Neuronal stem cell (in vitro differentiated cells): ENCODE measurements around the gene FAM227B.
"Not testable (repeated sequence)": the region's sequence is repeated elsewhere in the genome, so short reads cannot be mapped to it uniquely, and the experiment has no call there.

Source experiments
- DNase-seq: peaks from one replicate; pipeline ENCODE4 v3.0.0-alpha.2; 2013; ENCODE audit warnings: low spot score
- H2AFZ ChIP-seq: one replicate; pipeline ENCODE4 v1.6.1; 2013; ENCODE audit warnings: mild to moderate bottlenecking, low read length, inconsistent platforms
- H2AK5ac ChIP-seq: 2 replicates; pipeline ENCODE4 v1.6.1; 2013; ENCODE audit warnings: low read depth, mild to moderate bottlenecking, inconsistent platforms, low read length, moderate library complexity, mixed read lengths
- H2BK120ac ChIP-seq: 2 replicates; pipeline ENCODE4 v1.6.1; 2013; ENCODE audit warnings: low read depth, mild to moderate bottlenecking, inconsistent platforms, low read length, moderate library complexity, mixed read lengths
- H2BK12ac ChIP-seq: one replicate; pipeline ENCODE4 v1.6.1; 2013; ENCODE audit warnings: low read length, inconsistent platforms
- H2BK15ac ChIP-seq: 2 replicates; pipeline ENCODE4 v1.6.1; 2013; ENCODE audit warnings: mild to moderate bottlenecking, low read length, inconsistent platforms, mixed read lengths
- H2BK5ac ChIP-seq: one replicate; pipeline ENCODE4 v1.6.1; 2013; ENCODE audit warnings: inconsistent platforms, mild to moderate bottlenecking, low read length, moderate library complexity
- H3K14ac ChIP-seq: one replicate; pipeline ENCODE4 v1.6.1; 2013; ENCODE audit warnings: low read length, inconsistent platforms
- H3K18ac ChIP-seq: 2 replicates; pipeline ENCODE4 v1.6.1; 2013; ENCODE audit warnings: low read length, inconsistent platforms
- H3K23ac ChIP-seq: 2 replicates; pipeline ENCODE4 v1.6.1; 2013; ENCODE audit warnings: low read depth, mild to moderate bottlenecking, mixed read lengths, low read length, inconsistent platforms; ENCODE audit not compliant: poor library complexity
- H3K27ac ChIP-seq: replicated peaks from 3 replicates; pipeline ENCODE4 v1.5.1; 2013; ENCODE audit warnings: low read length, inconsistent platforms
- H3K27me3 ChIP-seq, 3 experiments: 2 replicates each; pipeline ENCODE4 v1.6.1; 2013; ENCODE audit warnings: low read length in 3 of 3, mild to moderate bottlenecking in 2 of 3, inconsistent platforms in 1 of 3, low read depth in 1 of 3, mixed read lengths in 1 of 3, moderate library complexity in 1 of 3; ENCODE audit not compliant: control insufficient read depth in 3 of 3, insufficient read depth in 3 of 3
- H3K36me3 ChIP-seq, 2 donors: replicated peaks in 1 of 2; 2 replicates each; pipeline ENCODE4 v1.6.1; 2013; ENCODE audit warnings: low read length in 2 of 2; ENCODE audit not compliant: control insufficient read depth in 2 of 2, insufficient read depth in 2 of 2
- H3K4ac ChIP-seq: 2 replicates; pipeline ENCODE4 v1.6.1; 2013; ENCODE audit warnings: inconsistent platforms, mild to moderate bottlenecking, low read length, moderate library complexity
- H3K4me1 ChIP-seq, 2 donors: 1 replicate in 1 of 2; 2 replicates in 1 of 2; pipeline ENCODE4 v1.6.1; 2013; ENCODE audit warnings: low read length in 2 of 2, low read depth in 1 of 2; ENCODE audit not compliant: control insufficient read depth in 2 of 2, insufficient read depth in 1 of 2
- H3K4me2 ChIP-seq: one replicate; pipeline ENCODE4 v1.6.1; 2013; ENCODE audit warnings: mild to moderate bottlenecking, low read length, inconsistent platforms; ENCODE audit not compliant: insufficient read depth, poor library complexity, severe bottlenecking
- H3K4me3 ChIP-seq, 2 donors: 2 replicates each; pipeline ENCODE4 v1.5.1; 2013; ENCODE audit warnings: low read length in 2 of 2, mild to moderate bottlenecking in 2 of 2, inconsistent platforms in 1 of 2, moderate library complexity in 1 of 2
- H3K79me1 ChIP-seq: one replicate; pipeline ENCODE4 v1.6.1; 2013; ENCODE audit warnings: low read depth, mild to moderate bottlenecking, inconsistent platforms, low read length, moderate library complexity
- H3K9ac ChIP-seq: one replicate; pipeline ENCODE4 v1.6.1; 2013; ENCODE audit warnings: mild to moderate bottlenecking, low read depth, low read length, inconsistent platforms; ENCODE audit not compliant: poor library complexity
- H3K9me3 ChIP-seq, 2 donors: replicated peaks in 1 of 2; 2 replicates each; pipeline versions ENCODE3 to v1.6.1; 2013; ENCODE audit warnings: low read length in 2 of 2, mild to moderate bottlenecking in 2 of 2, inconsistent platforms in 1 of 2, low read depth in 1 of 2, mixed read lengths in 1 of 2, moderate library complexity in 1 of 2; ENCODE audit not compliant: control insufficient read depth in 2 of 2, insufficient read depth in 1 of 2
- H4K8ac ChIP-seq: one replicate; pipeline ENCODE4 v1.6.1; 2013; ENCODE audit warnings: low read depth, mild to moderate bottlenecking, inconsistent platforms, low read length, moderate library complexity
- H4K91ac ChIP-seq: one replicate; pipeline ENCODE4 v1.6.1; 2013; ENCODE audit warnings: low read length, low read depth, mild to moderate bottlenecking, inconsistent platforms; ENCODE audit not compliant: poor library complexity
- WGBS, 2 donors: extraction: QIAGEN DNeasy Blood & Tissue Kit; methylation state at CpG; one replicate each; pipeline ENCODE4 v1.1.7; 2013; ENCODE audit warnings: missing lambda C conversion rate in 2 of 2, mixed read lengths in 1 of 2; ENCODE audit not compliant: insufficient read length in 2 of 2, insufficient replicate concordance in 1 of 2; ENCODE audit errors: extremely low coverage in 2 of 2; 5-methylcytosine and 5-hydroxymethylcytosine counted together

The FAM227B gene

GRCh38 chr15:49490966-49491365, 129.7 kb downstream of the FAM227B start:
- H2BK15ac ChIP-seq = no peak overlapping the region
- no peaks in the 10 kb centered on the region for H3K4me1 ChIP-seq
- no peak overlapping the region for H2BK5ac ChIP-seq
- no peak overlapping the region for H3K9ac ChIP-seq
- no peak overlapping the region for H3K18ac ChIP-seq
- H2BK12ac ChIP-seq = no peak overlapping the region
- no peak overlapping the region for H3K23ac ChIP-seq
- H3K36me3 ChIP-seq = no peaks in the 10 kb centered on the region
- no peak overlapping the region for H2AFZ ChIP-seq
- H3K14ac ChIP-seq = no peak overlapping the region
- no peaks in the 10 kb centered on the region for H3K9me3 ChIP-seq
- no peak overlapping the region for H3K4me2 ChIP-seq
- no peak overlapping the region for H2BK120ac ChIP-seq
- H3K27me3 ChIP-seq = no peaks in the 10 kb centered on the region
- no peak overlapping the region for H4K91ac ChIP-seq
- H3K4me3 ChIP-seq = no peak overlapping the region
- H3K4ac ChIP-seq = no peak overlapping the region
- no peak overlapping the region for H4K8ac ChIP-seq
- no peaks in the 10 kb centered on the region for H3K79me1 ChIP-seq
- H2AK5ac ChIP-seq = no peak overlapping the region
- no peak overlapping the region for H3K27ac ChIP-seq
- WGBS, 2 donors = no CpG with 5 or more reads among the region's 1 CpG
- no peak for DNase-seq

- not testable (repeated sequence) for H3K4me3 ChIP-seq, H2BK15ac ChIP-seq, H3K4ac ChIP-seq, H3K14ac ChIP-seq, H3K18ac ChIP-seq, H2BK120ac ChIP-seq, H3K27ac ChIP-seq, H3K4me1 ChIP-seq, H3K4me2 ChIP-seq, H3K9me3 ChIP-seq, H3K79me1 ChIP-seq, H2AK5ac ChIP-seq, H2BK12ac ChIP-seq, H2BK5ac ChIP-seq, H3K36me3 ChIP-seq, H2AFZ ChIP-seq, H4K91ac ChIP-seq, H3K27me3 ChIP-seq, H3K23ac ChIP-seq, DNase-seq, H3K9ac ChIP-seq, H4K8ac ChIP-seq
- WGBS, 2 donors = no CpG with 5 or more reads among the region's 1 CpG
Measured at GRCh38 chr15:49485401-49485800, 135.2 kb downstream of the FAM227B start.

- not testable (repeated sequence) for H3K27me3 ChIP-seq, H2AFZ ChIP-seq, H3K14ac ChIP-seq, H3K4me1 ChIP-seq, H3K79me1 ChIP-seq, H3K4me2 ChIP-seq, H3K18ac ChIP-seq, H2BK15ac ChIP-seq, H2AK5ac ChIP-seq, H4K91ac ChIP-seq, H2BK5ac ChIP-seq, H3K23ac ChIP-seq, H2BK120ac ChIP-seq, H3K9ac ChIP-seq, H3K4me3 ChIP-seq, H3K4ac ChIP-seq, H3K36me3 ChIP-seq, H3K9me3 ChIP-seq, H4K8ac ChIP-seq, DNase-seq, H3K27ac ChIP-seq, H2BK12ac ChIP-seq
Measured at GRCh38 chr15:49478982-49479381, 141.6 kb downstream of the FAM227B start.

GRCh38 chr15:49478021-49478420, 142.6 kb downstream of the FAM227B start:
- H2BK15ac ChIP-seq, H2BK12ac ChIP-seq, H2AK5ac ChIP-seq, H2BK5ac ChIP-seq, H2AFZ ChIP-seq, H3K79me1 ChIP-seq, DNase-seq, H4K8ac ChIP-seq, H3K27ac ChIP-seq, H3K14ac ChIP-seq, H3K36me3 ChIP-seq, H3K18ac ChIP-seq, H3K9ac ChIP-seq, H3K4me3 ChIP-seq, H3K4ac ChIP-seq, H2BK120ac ChIP-seq, H3K4me1 ChIP-seq, H3K4me2 ChIP-seq, H4K91ac ChIP-seq, H3K23ac ChIP-seq, H3K27me3 ChIP-seq, H3K9me3 ChIP-seq: not testable (repeated sequence)
- WGBS, 2 donors = no CpG with 5 or more reads among the region's 4 CpGs
